HepG2 (cell line): Measurements from ENCODE around the gene OSR1. TPM values are rescaled to one million over a fixed set of nuclear protein-coding genes. Genes with fewer than 3 reads are reported as not detected.
A peak's percentile ranks its signal among the peaks of the same experiment; 100 is the strongest.
"Not testable (repeated sequence)": the region's sequence is repeated elsewhere in the genome, so short reads cannot be mapped to it uniquely, and the experiment has no call there.

Source experiments
- ATAC-seq: fragments of 200-7000 bp; cut with Tn5 transposase; 3 replicates; pipeline ENCODE4 v1.9.1; 2020; ENCODE audit warnings: mild to moderate bottlenecking, moderate library complexity
- BruUV-seq: library from RNA; stranded (reverse); fragments of 400-500 nt; replicated peaks from 2 replicates; lab custom pipeline; 2021; lab: Mats Ljungman, UMichigan
- CTCF ChIA-PET: fragments of 300-600 bp; formaldehyde crosslinking; extraction: SDS; loops from one replicate; lab custom pipeline; 2021; ENCODE audit warnings: low total read pairs, inconsistent platforms, low intra/inter-chr PET ratio; lab: Yijun Ruan, JAX
- POLR2A ChIA-PET: fragments of 350-600 bp; sonication (Branson Sonifier 250); formaldehyde crosslinking; loops from one replicate; lab custom pipeline; 2020; ENCODE audit warnings: antibody characterized with exemption, inconsistent platforms; lab: Yijun Ruan, JAX
- DNase-seq: peaks from one replicate; pipeline ENCODE4 v3.0.0-alpha.2; 2015; ENCODE audit warnings: low spot score
- FAIRE-seq: peaks from 3 replicates; lab custom pipeline; 2011; peaks lifted over from hg19 to GRCh38; lab: Jason Lieb, UNC
- H2AFZ ChIP-seq: one replicate; pipeline ENCODE4 v1.6.1; 2011; ENCODE audit warnings: low read length, inconsistent platforms
- H3K27ac ChIP-seq: fragments of 300-600 bp; 3 replicates; pipeline ENCODE4 v1.8.0; 2011; ENCODE audit warnings: mixed run types, mild to moderate bottlenecking, mixed read lengths, low read length, inconsistent platforms; ENCODE audit not compliant: insufficient read depth; ENCODE audit errors: extremely low read length
- H3K27me3 ChIP-seq, 2 experiments: fragments of 200-600 bp in 1 of 2; 2 replicates in 1 of 2; 3 replicates in 1 of 2; pipeline versions ENCODE4 v1.6.0 to v1.8.0; 2011; ENCODE audit warnings: low read length in 2 of 2, mild to moderate bottlenecking in 2 of 2, moderate library complexity in 2 of 2, inconsistent platforms in 1 of 2; ENCODE audit not compliant: insufficient read depth in 2 of 2, control insufficient read depth in 1 of 2
- H3K36me3 ChIP-seq, 2 experiments: fragments of 200-600 bp in 1 of 2; replicated peaks in 1 of 2; 2 replicates in 1 of 2; 3 replicates in 1 of 2; pipeline versions ENCODE4 v1.5.1 to v1.8.0; 2011; ENCODE audit warnings: low read length in 2 of 2, inconsistent platforms in 1 of 2; ENCODE audit not compliant: insufficient read depth in 2 of 2, control insufficient read depth in 1 of 2
- H3K4me1 ChIP-seq: 2 replicates; pipeline ENCODE4 v1.5.1; 2012; ENCODE audit warnings: low read length, inconsistent platforms; ENCODE audit not compliant: insufficient read depth
- H3K4me2 ChIP-seq: 2 replicates; pipeline ENCODE4 v1.6.0; 2011; ENCODE audit warnings: low read depth, low read length, inconsistent platforms
- H3K4me3 ChIP-seq, 3 experiments: fragments of 200-600 bp in 1 of 3; sonication (generic), shearing (Covaris generic) in 1 of 3; replicated peaks in 1 of 3; 2 replicates each; pipeline ENCODE4 v1.5.1; 2011 to 2016; ENCODE audit warnings: low read length in 3 of 3, inconsistent platforms in 2 of 3, low read depth in 2 of 3, mild to moderate bottlenecking in 2 of 3, control low read depth in 1 of 3, mixed read lengths in 1 of 3; ENCODE audit not compliant: insufficient read depth in 1 of 3
- H3K79me2 ChIP-seq: one replicate; pipeline ENCODE4 v1.6.1; 2011; ENCODE audit warnings: low read length, inconsistent platforms; ENCODE audit not compliant: insufficient read depth
- H3K9ac ChIP-seq: 2 replicates; pipeline ENCODE4 v1.6.0; 2011; ENCODE audit warnings: mild to moderate bottlenecking, low read depth, low read length, inconsistent platforms; ENCODE audit not compliant: insufficient read depth
- H3K9me3 ChIP-seq: 2 replicates; pipeline ENCODE4 v1.5.1; 2012; ENCODE audit warnings: mild to moderate bottlenecking, low read length
- H4K20me1 ChIP-seq: 2 replicates; pipeline ENCODE4 v1.6.0; 2011; ENCODE audit warnings: inconsistent platforms, mild to moderate bottlenecking, low read length, moderate library complexity; ENCODE audit not compliant: insufficient read depth
- ARID5B ChIP-seq: IDR thresholded peaks from 2 replicates; pipeline ENCODE4 v1.4.0; 2020; ENCODE audit warnings: mild to moderate bottlenecking, missing genetic modification reagents
- FOXA1 ChIP-seq, 2 experiments: fragments of 450-650 bp in 1 of 2; sonication (generic) in 1 of 2; formaldehyde crosslinking in 1 of 2; IDR thresholded peaks; 2 replicates each; pipeline versions ENCODE4 v1.4.0 to v1.6.1; 2016 to 2020; ENCODE audit warnings: missing genetic modification reagents in 1 of 2
- FOXA3 ChIP-seq: IDR thresholded peaks from 2 replicates; pipeline ENCODE4 v1.6.1; 2016; ENCODE audit warnings: missing genetic modification reagents, missing compliant biosample characterization
- ZNF281 ChIP-seq: sonication (generic); formaldehyde crosslinking; IDR thresholded peaks from 2 replicates; pipeline ENCODE4 v1.4.0; 2020; ENCODE audit warnings: missing genetic modification reagents, borderline replicate concordance
- WGBS: methylation state at CpG from one replicate; pipeline ENCODE4 v1.1.6; 2017; ENCODE audit warnings: low lambda C conversion rate; 5-methylcytosine and 5-hydroxymethylcytosine counted together
- in situ Hi-C: cut with HindIII; loops from 2 replicates; pipeline ENCODE4 v1.10.0; 2017; ENCODE audit warnings: low pct_unique_long_range_greater_than_20kb; ENCODE audit not compliant: extremely low pct_ligation_motif_present
- intact Hi-C: fragments of 100-400 bp; cut with micrococcal nuclease; formaldehyde crosslinking; loops from one replicate; pipeline ENCODE4 v1.10.0; 2022; ENCODE audit not compliant: unreplicated experiment
- polyA plus RNA-seq, 8 experiments: library from polyadenylated mRNA; depleted of rRNA in 3 of 8; stranded (reverse) in 7 of 8; unstranded in 1 of 8; fragments of >200 nt; fragmentation: Illumina TruSeq in 4 of 8; extraction: Trizol in 4 of 8; gene quantifications; 2 replicates each; pipeline versions ENCODE4 v1.2.1 to v1.2.3, GENCODE V29; 2011 to 2016; ENCODE audit warnings: low read depth in 4 of 8, missing spikeins in 1 of 8, mixed read lengths in 1 of 8; ENCODE audit not compliant: insufficient read depth in 1 of 8
- total RNA-seq, 5 experiments: library from RNA; depleted of rRNA; stranded (reverse); fragments of >200 nt; fragmentation: Illumina TruSeq; extraction: Trizol; gene quantifications; 2 replicates each; pipeline ENCODE4 v1.2.3, GENCODE V29; 2016; ENCODE audit warnings: low read depth in 1 of 5

OSR1 gene
- total and polyA plus RNA-seq, 2 of the 13 experiments (the other 11 are each of a cell fraction or from before 2014, with no cell fraction given), result 0.63 to 1.1 TPM

GRCh38 chr2:19306065-19306464 is 52.4 kb downstream of the OSR1 start:
- H3K27me3 ChIP-seq; H3K36me3 ChIP-seq; DNase-seq; H3K4me2 ChIP-seq; H3K27ac ChIP-seq; H4K20me1 ChIP-seq; ATAC-seq; H3K79me2 ChIP-seq; intact Hi-C loops; H3K9me3 ChIP-seq; CTCF ChIA-PET; H3K9ac ChIP-seq; POLR2A ChIA-PET; in situ Hi-C loops; H3K4me1 ChIP-seq; FAIRE-seq; H2AFZ ChIP-seq; BruUV-seq; H3K4me3 ChIP-seq; TF ChIP-seq FOXA1 (IDR thresholded peaks at IDR 0.05): not testable (repeated sequence)
- 79% methylated on average over 15 of the region's 18 CpGs for WGBS
- TF ChIP-seq ARID5B, result peak; percentile 15; the same call in 1 of the 2 replicates
- TF ChIP-seq ZNF281 (CRISPR knock-in tag), result peak; percentile 68; the same call in 1 of the 2 replicates
- peak; percentile 61; the same call in 1 of the 2 replicates for TF ChIP-seq FOXA1 (CRISPR knock-in tag; IDR thresholded peaks at IDR 0.05)
- peak; percentile 28; the same call in 1 of the 2 replicates for TF ChIP-seq FOXA3 (CRISPR knock-in tag)
